SU-DHL-6 (cell line): ENCODE measurements around the gene NID1.

Experiments used
- H2AFZ ChIP-seq: fragments of 200-600 bp; sonication (generic); 2 replicates; pipeline ENCODE4 v1.6.1; 2014; ENCODE audit warnings: low read depth, mild to moderate bottlenecking, moderate library complexity, mixed read lengths, antibody characterized with exemption, low read length; ENCODE audit not compliant: severe bottlenecking
- H3F3A ChIP-seq: fragments of 200-600 bp; shearing (Covaris generic); 2 replicates; pipeline ENCODE4 v1.6.0; 2016; ENCODE audit warnings: antibody characterized with exemption, mild to moderate bottlenecking; ENCODE audit not compliant: insufficient read depth
- H3K27ac ChIP-seq: fragments of 200-600 bp; sonication (generic); 2 replicates; pipeline ENCODE4 v1.5.1; 2016; ENCODE audit warnings: low read depth, mild to moderate bottlenecking, low read length, moderate library complexity, mixed read lengths
- H3K27me3 ChIP-seq: fragments of 200-600 bp; sonication (generic), shearing (Covaris generic); 2 replicates; pipeline ENCODE4 v1.6.0; 2014; ENCODE audit warnings: mild to moderate bottlenecking, low read length
- H3K36me3 ChIP-seq: fragments of 200-600 bp; sonication (generic); 2 replicates; pipeline ENCODE4 v1.6.1; 2014; ENCODE audit warnings: mild to moderate bottlenecking, low read length, mixed read lengths
- H3K4me2 ChIP-seq: fragments of 300-600, 200-600 bp; shearing (Covaris generic), sonication (generic); 2 replicates; pipeline ENCODE4 v1.6.0; 2014; ENCODE audit warnings: low read length, low read depth, mild to moderate bottlenecking; ENCODE audit not compliant: poor library complexity, severe bottlenecking
- H3K4me3 ChIP-seq: fragments of 200-600 bp; sonication (generic); 2 replicates; pipeline ENCODE4 v1.5.1; 2014; ENCODE audit warnings: antibody characterized with exemption, low read length, mild to moderate bottlenecking, mixed read lengths; ENCODE audit not compliant: insufficient read depth, poor library complexity, severe bottlenecking
- H3K79me2 ChIP-seq: fragments of 200-600 bp; sonication (generic); 2 replicates; pipeline ENCODE4 v1.6.1; 2014; ENCODE audit warnings: mild to moderate bottlenecking, low read length, moderate library complexity; ENCODE audit not compliant: insufficient read depth
- H3K9ac ChIP-seq: fragments of 200-600 bp; sonication (generic); 2 replicates; pipeline ENCODE4 v1.7.0; 2014; ENCODE audit warnings: mild to moderate bottlenecking, low read length
- H3K9me2 ChIP-seq: fragments of 200-600 bp; sonication (generic); replicated peaks from 2 replicates; pipeline ENCODE4 v1.6.1; 2014; ENCODE audit warnings: low read length; ENCODE audit not compliant: insufficient read depth
- H3K9me3 ChIP-seq: fragments of 200-600 bp; sonication (generic); 2 replicates; pipeline ENCODE4 v1.6.1; 2014; ENCODE audit warnings: low read length, mixed read lengths; ENCODE audit not compliant: insufficient read depth
- H4K20me1 ChIP-seq: fragments of 200-600 bp; sonication (generic); 2 replicates; pipeline ENCODE4 v1.6.1; 2014; ENCODE audit warnings: low read depth, mild to moderate bottlenecking, antibody characterized with exemption, low read length, moderate library complexity, mixed read lengths
- EZH2phosphoT487 ChIP-seq: fragments of 200-600 bp; sonication (generic), shearing (Covaris generic); conservative IDR thresholded peaks from 2 replicates; pipeline ENCODE4 v1.6.1; 2018; ENCODE audit warnings: mild to moderate bottlenecking, antibody characterized with exemption, low read length, moderate library complexity, mixed read lengths
- TF ChIP-seq, protein P1 (sequence below): fragments of 200-600 bp; sonication (generic); IDR thresholded peaks from one replicate; pipeline ENCODE4 v1.5.1; 2017; ENCODE audit warnings: antibody characterized with exemption, mild to moderate bottlenecking, low read length, moderate library complexity; ENCODE audit not compliant: insufficient read depth, poor library complexity, severe bottlenecking

The NID1 gene

DNA sequence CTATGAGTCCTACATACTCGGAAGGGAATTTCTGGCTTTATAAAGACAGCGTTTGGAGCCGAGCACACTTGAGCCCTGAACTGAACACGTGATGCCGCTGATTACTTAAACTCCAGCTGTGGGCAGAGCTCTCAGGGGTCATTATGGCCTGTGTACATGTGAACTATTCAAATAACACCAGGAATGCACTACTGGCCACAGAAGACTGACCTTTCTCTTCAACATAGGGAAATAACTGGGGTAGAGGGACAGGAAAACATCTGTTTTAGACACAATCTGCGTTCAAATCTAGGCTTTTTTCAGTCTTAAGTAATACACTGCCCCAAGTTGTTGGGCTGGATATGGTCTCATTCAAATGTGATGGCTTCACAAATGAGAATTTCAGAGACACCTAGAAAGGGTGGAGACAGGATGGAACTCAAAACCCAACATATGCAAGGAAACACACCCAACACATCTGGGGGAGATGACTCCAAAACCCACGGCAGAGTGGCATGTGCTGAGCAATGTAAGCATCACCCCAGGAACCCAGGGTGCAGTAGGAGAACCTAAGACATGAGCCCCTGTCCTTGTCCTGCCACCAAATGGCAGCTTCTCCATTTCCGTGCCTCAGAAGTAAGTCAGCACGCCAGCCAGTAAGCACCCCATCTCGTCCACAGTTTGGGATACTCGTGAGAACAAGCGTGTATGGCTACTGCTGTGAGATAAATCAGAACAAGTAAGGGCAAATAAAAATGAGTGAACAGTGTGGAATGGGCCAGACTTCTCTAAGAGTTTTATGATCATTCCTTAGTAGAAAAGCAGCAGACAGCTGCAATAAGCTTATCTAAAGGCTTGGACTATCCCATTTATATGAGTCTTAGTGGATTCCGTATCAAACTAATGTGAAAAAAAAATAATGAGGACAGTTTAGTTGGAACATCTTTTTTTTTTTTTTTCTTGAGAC, 24.9 kb downstream of the NID1 start:
- H2AFZ ChIP-seq, result no peak overlapping the region
- H3K9me2 ChIP-seq, result no peaks in the 10 kb centered on the region
- no peaks in the 10 kb centered on the region for H3K27me3 ChIP-seq
- no peaks in the 10 kb centered on the region for H3K79me2 ChIP-seq
- H3K9me3 ChIP-seq, result no peaks in the 10 kb centered on the region
- H3K9ac ChIP-seq, result no peak overlapping the region
- no peaks in the 10 kb centered on the region for H4K20me1 ChIP-seq
- H3K36me3 ChIP-seq, result no peaks in the 10 kb centered on the region
- H3K27ac ChIP-seq, result no peak overlapping the region
- no peaks in the 10 kb centered on the region for H3F3A ChIP-seq
- no peak for TF ChIP-seq EZH2phosphoT487
- TF ChIP-seq, protein P1, sequence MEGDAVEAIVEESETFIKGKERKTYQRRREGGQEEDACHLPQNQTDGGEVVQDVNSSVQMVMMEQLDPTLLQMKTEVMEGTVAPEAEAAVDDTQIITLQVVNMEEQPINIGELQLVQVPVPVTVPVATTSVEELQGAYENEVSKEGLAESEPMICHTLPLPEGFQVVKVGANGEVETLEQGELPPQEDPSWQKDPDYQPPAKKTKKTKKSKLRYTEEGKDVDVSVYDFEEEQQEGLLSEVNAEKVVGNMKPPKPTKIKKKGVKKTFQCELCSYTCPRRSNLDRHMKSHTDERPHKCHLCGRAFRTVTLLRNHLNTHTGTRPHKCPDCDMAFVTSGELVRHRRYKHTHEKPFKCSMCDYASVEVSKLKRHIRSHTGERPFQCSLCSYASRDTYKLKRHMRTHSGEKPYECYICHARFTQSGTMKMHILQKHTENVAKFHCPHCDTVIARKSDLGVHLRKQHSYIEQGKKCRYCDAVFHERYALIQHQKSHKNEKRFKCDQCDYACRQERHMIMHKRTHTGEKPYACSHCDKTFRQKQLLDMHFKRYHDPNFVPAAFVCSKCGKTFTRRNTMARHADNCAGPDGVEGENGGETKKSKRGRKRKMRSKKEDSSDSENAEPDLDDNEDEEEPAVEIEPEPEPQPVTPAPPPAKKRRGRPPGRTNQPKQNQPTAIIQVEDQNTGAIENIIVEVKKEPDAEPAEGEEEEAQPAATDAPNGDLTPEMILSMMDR, result no peak
- H3K4me2 ChIP-seq, result no peak overlapping the region
- no peak overlapping the region for H3K4me3 ChIP-seq

DNA sequence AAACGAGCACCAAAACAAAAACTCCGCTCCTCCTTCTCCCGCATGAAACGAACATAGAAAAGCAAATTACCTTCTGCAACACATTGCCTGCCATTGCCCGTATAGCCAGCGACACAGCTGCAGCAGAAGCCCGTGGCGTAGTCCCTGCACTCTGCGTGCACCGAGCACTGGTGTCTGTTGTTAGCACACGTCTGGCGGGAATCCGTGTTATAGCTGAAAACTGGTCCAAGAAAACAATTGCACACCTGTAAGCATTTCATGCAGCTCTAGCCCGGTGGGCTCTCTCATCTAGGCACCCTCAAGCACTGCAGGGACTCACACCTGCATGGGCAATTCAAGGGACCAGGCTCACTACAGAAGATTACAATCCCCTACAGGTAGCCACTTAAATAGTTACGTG, 26.9 kb downstream of the NID1 start:
- no peaks in the 10 kb centered on the region for H4K20me1 ChIP-seq
- H3F3A ChIP-seq, result no peaks in the 10 kb centered on the region
- no peak overlapping the region for H3K4me3 ChIP-seq
- TF ChIP-seq, protein P1, result no peak
- no peak for TF ChIP-seq EZH2phosphoT487
- no peaks in the 10 kb centered on the region for H3K27me3 ChIP-seq
- H2AFZ ChIP-seq, result no peak overlapping the region
- no peaks in the 10 kb centered on the region for H3K79me2 ChIP-seq
- no peak overlapping the region for H3K27ac ChIP-seq
- no peak overlapping the region for H3K9ac ChIP-seq
- no peaks in the 10 kb centered on the region for H3K9me3 ChIP-seq
- no peak overlapping the region for H3K4me2 ChIP-seq
- H3K9me2 ChIP-seq, result no peaks in the 10 kb centered on the region
- H3K36me3 ChIP-seq, result no peaks in the 10 kb centered on the region

DNA sequence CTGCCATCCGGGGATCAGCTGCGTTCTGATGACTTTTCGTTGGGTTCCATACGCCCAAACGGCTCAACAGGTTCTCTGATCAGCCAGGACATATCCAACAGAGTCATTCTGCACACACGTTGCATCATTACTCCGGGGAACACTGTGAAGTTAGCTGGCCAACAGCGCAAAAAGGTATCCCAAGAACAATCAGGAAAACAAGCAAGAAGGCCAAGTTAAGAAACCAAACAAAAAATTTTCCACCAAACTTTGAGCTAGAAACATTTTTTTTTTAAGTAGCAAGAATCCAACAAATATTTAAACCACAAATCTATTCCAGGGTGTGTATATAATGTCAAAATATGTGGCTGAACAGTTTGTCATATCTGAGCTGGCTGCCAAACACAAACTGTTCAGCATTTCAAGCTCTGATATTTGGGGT, 29.2 kb downstream of the NID1 start:
- Histone ChIP-seq H4K20me1 (no peaks in the 10 kb centered on the region), H3K36me3 (no peaks in the 10 kb centered on the region), H3K4me3 (no peak overlapping the region), H3K4me2 (no peak overlapping the region), H3K9ac (no peak overlapping the region), H3K9me2 (no peaks in the 10 kb centered on the region), H3F3A (no peaks in the 10 kb centered on the region), H3K27me3 (no peaks in the 10 kb centered on the region), H2AFZ (no peak overlapping the region), H3K9me3 (no peaks in the 10 kb centered on the region), H3K27ac (no peak overlapping the region), H3K79me2 (no peaks in the 10 kb centered on the region)
- no peak for TF ChIP-seq EZH2phosphoT487
- TF ChIP-seq, protein P1, result no peak
